AG09309 (cell line): ENCODE measurements around the gene PGAM4.

Experiments used
- DNase-seq: peaks from one replicate; pipeline ENCODE4 v3.0.0-alpha.2; 2010; ENCODE audit warnings: low read depth
- H3K4me3 ChIP-seq: 2 replicates; pipeline ENCODE4 v1.5.1; 2011; ENCODE audit warnings: mild to moderate bottlenecking, low read depth, low read length, moderate library complexity; ENCODE audit not compliant: control insufficient read depth
- CTCF ChIP-seq: IDR thresholded peaks from 2 replicates; pipeline ENCODE4 v1.5.1; 2011; ENCODE audit warnings: mild to moderate bottlenecking, low read depth, low read length, inconsistent platforms; ENCODE audit not compliant: insufficient read depth, control insufficient read depth; ENCODE audit errors: missing control alignments

PGAM4 gene

DNA sequence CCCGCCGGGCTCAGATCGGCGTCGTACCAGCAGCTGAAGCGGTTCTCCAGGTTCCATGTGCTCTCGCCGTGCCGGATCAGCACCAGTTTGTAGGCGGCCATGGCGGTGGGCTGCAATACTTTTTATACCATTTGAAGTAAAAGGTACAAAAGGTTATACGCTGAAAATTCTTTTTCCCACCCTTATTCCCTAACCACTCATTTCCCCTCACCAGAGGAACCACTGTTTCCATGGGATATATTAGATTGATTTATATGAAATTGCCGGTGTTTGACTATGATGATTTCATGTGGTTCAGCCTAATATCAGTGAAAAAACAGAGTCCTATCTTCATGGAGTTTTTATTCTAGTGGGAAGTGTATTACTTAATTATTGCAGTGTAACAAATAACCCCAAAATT is at the start of gene PGAM4:
PGAM4 (minus strand) TSS at position 101 of the 400 bp plus-strand sequence; CDS start at position 101, 0 bp downstream.
- H3K4me3 ChIP-seq = no peak within 1 kb of the TSS
- DNase-seq = no peak
- no peak for TF ChIP-seq CTCF

DNA sequence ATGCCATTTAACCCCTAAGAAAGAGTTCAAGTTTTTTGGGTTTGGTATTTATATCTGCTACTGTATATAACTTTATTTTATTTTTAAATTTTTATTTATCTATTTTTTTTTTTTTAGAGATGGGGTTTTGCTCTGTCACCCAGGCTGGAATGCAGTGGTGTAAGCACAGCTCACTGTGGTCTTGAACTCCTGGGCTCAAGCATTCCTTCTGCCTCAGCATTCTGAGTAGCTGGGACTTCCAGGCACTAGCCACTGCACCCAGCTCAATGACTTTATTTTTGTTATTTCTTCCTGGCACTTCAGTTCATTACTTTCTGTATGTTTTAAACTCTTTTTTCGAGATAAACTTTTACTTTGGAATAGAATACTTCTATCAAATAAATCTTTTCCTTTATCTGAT is 42.4 kb upstream of the PGAM4 start:
- no peak for DNase-seq
- no peak overlapping the region for H3K4me3 ChIP-seq
- TF ChIP-seq CTCF = no peak

DNA sequence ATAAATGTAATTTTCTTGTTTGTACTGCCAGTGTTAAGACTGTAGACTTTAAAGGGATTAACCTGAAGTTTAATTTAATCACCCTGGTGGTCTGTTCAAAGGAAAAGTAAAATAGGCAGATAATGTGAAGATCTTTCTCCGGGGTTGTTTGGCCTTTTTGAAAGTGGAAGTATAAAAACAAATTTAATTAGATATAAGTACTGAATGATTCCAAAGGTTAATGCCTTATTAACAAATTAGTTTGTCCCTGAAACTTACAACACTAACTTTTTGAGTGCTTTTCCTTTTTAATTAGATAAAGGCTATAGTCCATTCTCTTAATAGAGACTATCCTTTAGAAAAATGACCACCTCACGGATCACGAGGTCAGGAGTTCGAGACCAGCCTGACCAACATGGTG is 10.4 kb upstream of the PGAM4 start:
- no peak overlapping the region for H3K4me3 ChIP-seq

GRCh38 chrX:77977518-77977917 is 8.1 kb upstream of the PGAM4 start:
- no peak for TF ChIP-seq CTCF
- no peak for DNase-seq
- H3K4me3 ChIP-seq = no peak overlapping the region

More for the DNA sequence above, 10.4 kb upstream of the PGAM4 start:
- TF ChIP-seq CTCF = no peak
- no peak for DNase-seq

GRCh38 chrX:77977095-77977494 is 7.7 kb upstream of the PGAM4 start:
- no peak for TF ChIP-seq CTCF
- no peak for DNase-seq
- H3K4me3 ChIP-seq = no peak overlapping the region

GRCh38 chrX:77975755-77976154 is 6.3 kb upstream of the PGAM4 start:
- H3K4me3 ChIP-seq = no peak overlapping the region
- TF ChIP-seq CTCF = no peak
- no peak for DNase-seq

DNA sequence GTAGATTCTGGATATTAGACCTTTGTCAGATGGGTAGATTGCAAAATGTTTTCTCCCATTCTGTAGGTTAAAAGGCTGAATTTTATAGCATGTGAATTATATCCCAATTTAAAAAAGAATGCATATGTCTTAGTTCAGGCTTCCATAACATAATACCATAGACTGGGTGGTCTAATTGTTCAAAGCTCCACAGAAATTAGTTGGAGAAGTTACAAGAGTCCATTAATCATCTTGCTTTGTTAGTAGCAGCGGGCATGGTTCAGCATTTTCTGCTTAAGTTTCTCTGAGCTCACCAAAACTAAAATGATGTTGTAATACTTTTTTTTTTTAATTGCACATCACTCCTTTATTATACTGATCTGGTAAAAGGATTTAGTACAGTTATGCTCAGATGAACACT is 1.8 kb downstream of the PGAM4 start:
- no peak for TF ChIP-seq CTCF
- H3K4me3 ChIP-seq = no peak overlapping the region
- DNase-seq = no peak
